Measurements from ENCODE around the gene MRPL46.

MRPL46 gene

GRCh38 chr15:88497109-88497765, 30.0 kb upstream of the MRPL46 start:
- no peak overlapping the region for H3K4me3 ChIP-seq (ENCODE audit: low read length)
- no peak overlapping the region for H3K9ac ChIP-seq (ENCODE audit: low read length)
- H3K36me3 ChIP-seq (ENCODE audit: control insufficient read depth, low read depth, low read length), result no peaks in the 10 kb centered on the region
- H3K9me3 ChIP-seq (ENCODE audit: control insufficient read depth, low read depth, low read length), result no peaks in the 10 kb centered on the region
- H3K27ac ChIP-seq (ENCODE audit: low read length), result no peak overlapping the region
- H3K4me1 ChIP-seq (ENCODE audit: control insufficient read depth, low read depth, low read length), result peaks cover under 1% of the 10 kb centered on the region
- H3K27me3 ChIP-seq (ENCODE audit: control insufficient read depth, insufficient read depth, low read length), result no peaks in the 10 kb centered on the region

GRCh38 chr15:88493844-88494243, 26.7 kb upstream of the MRPL46 start:
- Histone ChIP-seq H3K27me3 (ENCODE audit: control insufficient read depth, insufficient read depth, low read length) (no peaks in the 10 kb centered on the region), H3K9me3 (ENCODE audit: control insufficient read depth, low read depth, low read length) (no peaks in the 10 kb centered on the region), H3K36me3 (ENCODE audit: control insufficient read depth, low read depth, low read length) (no peaks in the 10 kb centered on the region), H3K4me3 (ENCODE audit: low read length) (no peak overlapping the region), H3K9ac (ENCODE audit: low read length) (no peak overlapping the region), H3K27ac (ENCODE audit: low read length) (no peak overlapping the region), H3K4me1 (ENCODE audit: control insufficient read depth, low read depth, low read length) (no peaks in the 10 kb centered on the region)

GRCh38 chr15:88491158-88491557, 24.0 kb upstream of the MRPL46 start:
- no peaks in the 10 kb centered on the region for H3K4me1 ChIP-seq (ENCODE audit: control insufficient read depth, low read depth, low read length)
- no peak overlapping the region for H3K9ac ChIP-seq (ENCODE audit: low read length)
- H3K9me3 ChIP-seq (ENCODE audit: control insufficient read depth, low read depth, low read length), result no peaks in the 10 kb centered on the region
- no peak overlapping the region for H3K27ac ChIP-seq (ENCODE audit: low read length)
- no peaks in the 10 kb centered on the region for H3K36me3 ChIP-seq (ENCODE audit: control insufficient read depth, low read depth, low read length)
- H3K4me3 ChIP-seq (ENCODE audit: low read length), result no peak overlapping the region
- no peaks in the 10 kb centered on the region for H3K27me3 ChIP-seq (ENCODE audit: control insufficient read depth, insufficient read depth, low read length)

GRCh38 chr15:88490036-88490435, 22.8 kb upstream of the MRPL46 start:
- no peak overlapping the region for H3K4me3 ChIP-seq (ENCODE audit: low read length)
- H3K4me1 ChIP-seq (ENCODE audit: control insufficient read depth, low read depth, low read length), result peaks cover 4% of the 10 kb centered on the region
- no peaks in the 10 kb centered on the region for H3K9me3 ChIP-seq (ENCODE audit: control insufficient read depth, low read depth, low read length)
- no peak overlapping the region for H3K9ac ChIP-seq (ENCODE audit: low read length)
- no peaks in the 10 kb centered on the region for H3K27me3 ChIP-seq (ENCODE audit: control insufficient read depth, insufficient read depth, low read length)
- no peak overlapping the region for H3K27ac ChIP-seq (ENCODE audit: low read length)
- no peaks in the 10 kb centered on the region for H3K36me3 ChIP-seq (ENCODE audit: control insufficient read depth, low read depth, low read length)

GRCh38 chr15:88489321-88489720, 22.1 kb upstream of the MRPL46 start:
- no peak overlapping the region for H3K4me3 ChIP-seq (ENCODE audit: low read length)
- peaks cover 11% of the 10 kb centered on the region for H3K4me1 ChIP-seq (ENCODE audit: control insufficient read depth, low read depth, low read length)
- H3K9ac ChIP-seq (ENCODE audit: low read length), result no peak overlapping the region
- H3K27me3 ChIP-seq (ENCODE audit: control insufficient read depth, insufficient read depth, low read length), result no peaks in the 10 kb centered on the region
- H3K27ac ChIP-seq (ENCODE audit: low read length), result no peak overlapping the region
- H3K36me3 ChIP-seq (ENCODE audit: control insufficient read depth, low read depth, low read length), result no peaks in the 10 kb centered on the region
- H3K9me3 ChIP-seq (ENCODE audit: control insufficient read depth, low read depth, low read length), result no peaks in the 10 kb centered on the region

GRCh38 chr15:88487796-88488523, 20.8 kb upstream of the MRPL46 start:
- Histone ChIP-seq H3K4me1 (ENCODE audit: control insufficient read depth, low read depth, low read length) (peaks cover 15% of the 10 kb centered on the region), H3K9ac (ENCODE audit: low read length) (no peak overlapping the region), H3K36me3 (ENCODE audit: control insufficient read depth, low read depth, low read length) (no peaks in the 10 kb centered on the region), H3K4me3 (ENCODE audit: low read length) (no peak overlapping the region), H3K9me3 (ENCODE audit: control insufficient read depth, low read depth, low read length) (no peaks in the 10 kb centered on the region), H3K27ac (ENCODE audit: low read length) (no peak overlapping the region), H3K27me3 (ENCODE audit: control insufficient read depth, insufficient read depth, low read length) (no peaks in the 10 kb centered on the region)

GRCh38 chr15:88487178-88487795, 20.1 kb upstream of the MRPL46 start:
- Histone ChIP-seq H3K4me3 (ENCODE audit: low read length) (no peak overlapping the region), H3K4me1 (ENCODE audit: control insufficient read depth, low read depth, low read length) (peaks cover 15% of the 10 kb centered on the region), H3K36me3 (ENCODE audit: control insufficient read depth, low read depth, low read length) (no peaks in the 10 kb centered on the region), H3K9ac (ENCODE audit: low read length) (no peak overlapping the region), H3K9me3 (ENCODE audit: control insufficient read depth, low read depth, low read length) (no peaks in the 10 kb centered on the region), H3K27me3 (ENCODE audit: control insufficient read depth, insufficient read depth, low read length) (no peaks in the 10 kb centered on the region), H3K27ac (ENCODE audit: low read length) (no peak overlapping the region)

GRCh38 chr15:88484682-88485331, 17.6 kb upstream of the MRPL46 start:
- no peak overlapping the region for H3K9ac ChIP-seq (ENCODE audit: low read length)
- no peaks in the 10 kb centered on the region for H3K9me3 ChIP-seq (ENCODE audit: control insufficient read depth, low read depth, low read length)
- no peaks in the 10 kb centered on the region for H3K27me3 ChIP-seq (ENCODE audit: control insufficient read depth, insufficient read depth, low read length)
- H3K4me3 ChIP-seq (ENCODE audit: low read length), result no peak overlapping the region
- peaks cover 15% of the 10 kb centered on the region for H3K4me1 ChIP-seq (ENCODE audit: control insufficient read depth, low read depth, low read length)
- H3K36me3 ChIP-seq (ENCODE audit: control insufficient read depth, low read depth, low read length), result no peaks in the 10 kb centered on the region
- no peak overlapping the region for H3K27ac ChIP-seq (ENCODE audit: low read length)

- H3K9me3 ChIP-seq (ENCODE audit: control insufficient read depth, low read depth, low read length), result no peaks in the 10 kb centered on the region
- no peaks in the 10 kb centered on the region for H3K27me3 ChIP-seq (ENCODE audit: control insufficient read depth, insufficient read depth, low read length)
Observed at GRCh38 chr15:88482263-88482662, 15.1 kb upstream of the MRPL46 start.

GRCh38 chr15:88480981-88481380, 13.8 kb upstream of the MRPL46 start:
- H3K9me3 ChIP-seq (ENCODE audit: control insufficient read depth, low read depth, low read length), result no peaks in the 10 kb centered on the region
- H3K4me3 ChIP-seq (ENCODE audit: low read length), result no peak overlapping the region
- H3K9ac ChIP-seq (ENCODE audit: low read length), result no peak overlapping the region
- no peaks in the 10 kb centered on the region for H3K27me3 ChIP-seq (ENCODE audit: control insufficient read depth, insufficient read depth, low read length)
- no peak overlapping the region for H3K27ac ChIP-seq (ENCODE audit: low read length)
- H3K4me1 ChIP-seq (ENCODE audit: control insufficient read depth, low read depth, low read length), result peaks cover 15% of the 10 kb centered on the region
- no peaks in the 10 kb centered on the region for H3K36me3 ChIP-seq (ENCODE audit: control insufficient read depth, low read depth, low read length)

More at GRCh38 chr15:88482263-88482662, 15.1 kb upstream of the MRPL46 start:
- Histone ChIP-seq H3K4me3 (ENCODE audit: low read length) (no peak overlapping the region), H3K27ac (ENCODE audit: low read length) (no peak overlapping the region), H3K9ac (ENCODE audit: low read length) (no peak overlapping the region), H3K4me1 (ENCODE audit: control insufficient read depth, low read depth, low read length) (peaks cover 15% of the 10 kb centered on the region), H3K36me3 (ENCODE audit: control insufficient read depth, low read depth, low read length) (no peaks in the 10 kb centered on the region)

GRCh38 chr15:88479169-88479568, 12.0 kb upstream of the MRPL46 start:
- Histone ChIP-seq H3K4me1 (ENCODE audit: control insufficient read depth, low read depth, low read length) (peaks cover 2% of the 10 kb centered on the region), H3K36me3 (ENCODE audit: control insufficient read depth, low read depth, low read length) (no peaks in the 10 kb centered on the region), H3K27ac (ENCODE audit: low read length) (no peak overlapping the region), H3K4me3 (ENCODE audit: low read length) (no peak overlapping the region), H3K9me3 (ENCODE audit: control insufficient read depth, low read depth, low read length) (no peaks in the 10 kb centered on the region), H3K27me3 (ENCODE audit: control insufficient read depth, insufficient read depth, low read length) (no peaks in the 10 kb centered on the region), H3K9ac (ENCODE audit: low read length) (no peak overlapping the region)

All from iPS-18a (cell line).